Brain microvascular endothelial cell (primary cell): Measurements from ENCODE around the gene BTBD7.

Experiments used
- DNase-seq: peaks from one replicate; pipeline ENCODE4 v3.0.0-alpha.2; 2020
- H3K27ac ChIP-seq: fragments of 250-450 bp; sonication (Bioruptor Pico); 2 replicates; pipeline ENCODE4 v1.5.1; 2020; ENCODE audit warnings: mild to moderate bottlenecking, moderate library complexity
- H3K27me3 ChIP-seq: fragments of 250-450 bp; sonication (Bioruptor Pico); replicated peaks from 2 replicates; pipeline ENCODE4 v1.5.1; 2020; ENCODE audit warnings: mild to moderate bottlenecking
- H3K36me3 ChIP-seq: fragments of 250-450 bp; sonication (Bioruptor Pico); replicated peaks from 2 replicates; pipeline ENCODE4 v1.5.1; 2020; ENCODE audit warnings: mild to moderate bottlenecking
- H3K4me3 ChIP-seq: 2 replicates; pipeline ENCODE4 v1.5.1; 2011; ENCODE audit warnings: low read depth, mild to moderate bottlenecking, control low read depth, low read length, moderate library complexity
- in situ Hi-C: cut with HindIII; loops from 2 replicates; pipeline ENCODE4 v1.10.0; 2017; ENCODE audit warnings: low sequenced_read_pairs, low pct_ligation_motif_present
- TF ChIP-seq, protein P1 (sequence below): IDR thresholded peaks from 2 replicates; pipeline ENCODE4 v1.5.1; 2011; ENCODE audit warnings: low read depth, mild to moderate bottlenecking, moderate library complexity, low read length, control low read depth, inconsistent platforms; ENCODE audit errors: missing control alignments

BTBD7 gene

GRCh38 chr14:93343266-93343665, 10.4 kb upstream of the BTBD7 start:
- in situ Hi-C loops: no loop called here
- Histone ChIP-seq H3K27ac (no peak overlapping the region), H3K27me3 (no peaks in the 10 kb centered on the region), H3K36me3 (no peaks in the 10 kb centered on the region), H3K4me3 (no peak overlapping the region)
- no peak for DNase-seq
- TF ChIP-seq, protein P1, sequence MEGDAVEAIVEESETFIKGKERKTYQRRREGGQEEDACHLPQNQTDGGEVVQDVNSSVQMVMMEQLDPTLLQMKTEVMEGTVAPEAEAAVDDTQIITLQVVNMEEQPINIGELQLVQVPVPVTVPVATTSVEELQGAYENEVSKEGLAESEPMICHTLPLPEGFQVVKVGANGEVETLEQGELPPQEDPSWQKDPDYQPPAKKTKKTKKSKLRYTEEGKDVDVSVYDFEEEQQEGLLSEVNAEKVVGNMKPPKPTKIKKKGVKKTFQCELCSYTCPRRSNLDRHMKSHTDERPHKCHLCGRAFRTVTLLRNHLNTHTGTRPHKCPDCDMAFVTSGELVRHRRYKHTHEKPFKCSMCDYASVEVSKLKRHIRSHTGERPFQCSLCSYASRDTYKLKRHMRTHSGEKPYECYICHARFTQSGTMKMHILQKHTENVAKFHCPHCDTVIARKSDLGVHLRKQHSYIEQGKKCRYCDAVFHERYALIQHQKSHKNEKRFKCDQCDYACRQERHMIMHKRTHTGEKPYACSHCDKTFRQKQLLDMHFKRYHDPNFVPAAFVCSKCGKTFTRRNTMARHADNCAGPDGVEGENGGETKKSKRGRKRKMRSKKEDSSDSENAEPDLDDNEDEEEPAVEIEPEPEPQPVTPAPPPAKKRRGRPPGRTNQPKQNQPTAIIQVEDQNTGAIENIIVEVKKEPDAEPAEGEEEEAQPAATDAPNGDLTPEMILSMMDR: no peak

DNA sequence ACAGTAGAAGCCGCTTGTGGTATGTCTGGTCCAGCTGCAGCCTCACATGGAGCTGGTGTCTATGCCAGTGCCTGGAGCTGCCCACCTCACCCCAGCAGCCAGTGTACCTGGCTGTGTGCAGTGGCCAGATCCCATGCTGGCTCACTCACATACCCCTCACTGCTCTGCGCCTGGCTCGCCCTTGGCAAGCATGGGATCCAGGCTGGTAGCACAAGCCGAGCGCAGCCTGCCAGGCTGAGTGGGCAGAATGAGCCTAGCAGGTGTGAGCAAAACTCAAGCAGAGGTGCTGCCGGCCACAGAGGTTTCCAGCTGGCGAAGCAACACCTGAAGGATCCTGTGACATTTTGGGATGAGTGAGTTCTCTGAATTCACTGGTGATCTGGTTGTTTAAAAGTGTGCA, 5.0 kb upstream of the BTBD7 start:
- TF ChIP-seq, protein P1: no peak
- in situ Hi-C loops: no loop called here
- DNase-seq: no peak
- H3K27ac ChIP-seq: no peak overlapping the region
- H3K27me3 ChIP-seq: no peaks in the 10 kb centered on the region
- H3K36me3 ChIP-seq: no peaks in the 10 kb centered on the region
- H3K4me3 ChIP-seq: no peak overlapping the region

DNA sequence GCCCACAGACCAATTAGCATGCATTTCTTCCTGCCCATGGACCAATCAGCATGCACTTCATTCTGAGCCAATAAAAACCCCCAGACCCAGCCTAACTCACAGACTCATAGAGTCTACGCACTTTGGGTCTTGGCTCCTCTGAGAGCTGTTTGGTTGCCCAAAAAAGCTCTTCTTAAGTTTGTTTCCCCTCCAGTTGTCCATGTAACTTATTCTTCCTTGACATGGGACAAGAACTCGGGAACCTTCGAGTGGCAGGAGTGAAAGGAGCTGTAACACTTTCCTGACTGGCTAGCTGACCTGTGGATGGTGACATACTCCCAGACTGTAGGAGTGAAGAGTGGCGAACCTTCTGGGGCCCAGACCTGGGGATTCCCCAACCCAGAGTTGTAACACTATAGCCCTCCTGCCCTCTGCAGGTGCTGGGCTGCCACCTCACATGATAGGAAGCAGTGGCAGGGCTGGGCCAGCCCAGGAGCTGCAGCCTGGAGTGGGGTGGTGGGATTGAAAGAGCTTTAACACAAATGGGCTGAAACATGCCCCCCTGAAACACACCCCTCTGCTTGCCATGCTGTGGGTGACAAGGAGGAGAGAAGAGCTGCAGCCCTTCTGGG, 4.4 kb upstream of the BTBD7 start:
- Histone ChIP-seq H3K27me3 (no peaks in the 10 kb centered on the region), H3K36me3 (no peaks in the 10 kb centered on the region), H3K27ac (no peak overlapping the region), H3K4me3 (no peak overlapping the region)
- in situ Hi-C loops: no loop called here
- DNase-seq: no peak
- TF ChIP-seq, protein P1: no peak

DNA sequence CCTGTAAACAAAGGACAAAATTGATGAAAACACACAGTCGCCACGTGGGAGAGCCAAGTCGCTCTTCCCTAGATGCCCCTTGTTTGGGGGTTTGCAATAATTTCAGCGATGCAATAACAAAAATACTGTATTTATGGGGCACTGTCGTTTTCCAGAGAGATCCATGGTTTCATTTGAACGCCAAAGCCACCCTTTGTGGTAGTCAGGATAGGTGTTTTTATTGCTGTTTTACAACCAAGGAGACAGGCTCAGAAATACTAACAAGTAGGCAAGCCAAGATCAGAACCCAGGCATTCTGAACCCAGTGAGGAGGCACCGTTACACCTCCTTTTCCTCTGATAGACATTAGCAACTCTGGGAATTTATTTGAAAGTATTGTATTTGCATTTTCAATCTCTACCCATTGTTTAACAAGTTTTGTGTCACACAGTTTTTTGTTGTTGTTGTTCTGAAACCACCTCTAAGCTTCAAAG, 831 bp upstream of the BTBD7 start:
- Histone ChIP-seq H3K36me3 (no peaks in the 10 kb centered on the region), H3K27me3 (no peaks in the 10 kb centered on the region), H3K27ac (peak overlapping the region; percentile 97), H3K4me3 (peak overlapping the region; percentile 68)
- in situ Hi-C loops: no loop called here
- no peak for DNase-seq
- TF ChIP-seq, protein P1: no peak

GRCh38 chr14:93332397-93332852, 411 bp downstream of the BTBD7 start:
- no peaks in the 10 kb centered on the region for H3K36me3 ChIP-seq
- no peak for DNase-seq

More at GRCh38 chr14:93332397-93332852, 411 bp downstream of the BTBD7 start:
- in situ Hi-C loops: no loop called here
- Histone ChIP-seq H3K27ac (peak overlapping the region; percentile 97), H3K27me3 (no peaks in the 10 kb centered on the region), H3K4me3 (peak overlapping the region; percentile 73)
- TF ChIP-seq, protein P1: no peak
